DMS 273 treated with DMSO at 0.1 percent for 48 hours (cell line): Measurements from ENCODE around the gene UNC119.
A peak's percentile ranks its signal among the peaks of the same experiment; 100 is the strongest.

Experiments used
- DNase-seq: peaks from one replicate; lab custom pipeline; 2025; lab: John Stamatoyannopoulos, UW

UNC119 gene

GRCh38 chr17:28573040-28573380, 20.6 kb upstream of the UNC119 start:
- no peak for DNase-seq

- DNase-seq: no peak
Measured at GRCh38 chr17:28572259-28573039, 20.0 kb upstream of the UNC119 start.

- DNase-seq: peak; percentile 81
Measured at GRCh38 chr17:28571361-28572122, 19.1 kb upstream of the UNC119 start, which contains the start of gene PIGS. Gene PIGS, minus strand, starts transcription at chr17:28571524. Its CDS starts 28 bp downstream, at chr17:28571496.

DNA sequence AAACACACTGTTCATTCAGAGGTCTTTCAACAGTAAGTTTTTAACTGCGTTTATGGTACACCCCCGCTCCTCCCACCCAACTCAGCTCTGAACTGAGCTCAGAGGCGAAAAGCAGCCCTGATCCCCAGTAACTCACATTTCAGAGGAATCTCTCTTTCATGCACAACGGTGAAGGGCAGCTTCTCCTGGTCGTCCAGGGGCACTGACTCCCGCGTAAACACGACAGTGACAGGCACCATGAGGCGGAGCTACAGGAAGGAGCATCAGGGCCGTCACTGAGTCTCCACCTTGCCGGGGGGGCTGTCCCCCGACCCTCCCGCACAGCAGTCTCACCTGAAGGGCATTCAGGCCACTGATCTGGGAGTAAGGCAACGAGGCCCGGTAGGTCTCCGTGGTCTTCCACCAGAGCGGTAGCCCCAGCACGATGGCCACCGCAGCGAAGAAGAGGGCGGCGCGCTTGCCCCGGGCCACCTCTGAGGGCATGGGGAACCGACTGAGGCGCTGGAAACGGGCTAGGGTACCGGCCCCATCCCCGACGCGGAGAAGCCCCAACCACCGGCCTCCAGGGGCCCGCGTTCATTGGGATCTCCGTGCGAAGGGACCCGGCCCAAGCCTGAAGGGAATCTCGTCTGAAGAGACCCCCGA, 18.4 kb upstream of the UNC119 start:
- DNase-seq: no peak

DNA sequence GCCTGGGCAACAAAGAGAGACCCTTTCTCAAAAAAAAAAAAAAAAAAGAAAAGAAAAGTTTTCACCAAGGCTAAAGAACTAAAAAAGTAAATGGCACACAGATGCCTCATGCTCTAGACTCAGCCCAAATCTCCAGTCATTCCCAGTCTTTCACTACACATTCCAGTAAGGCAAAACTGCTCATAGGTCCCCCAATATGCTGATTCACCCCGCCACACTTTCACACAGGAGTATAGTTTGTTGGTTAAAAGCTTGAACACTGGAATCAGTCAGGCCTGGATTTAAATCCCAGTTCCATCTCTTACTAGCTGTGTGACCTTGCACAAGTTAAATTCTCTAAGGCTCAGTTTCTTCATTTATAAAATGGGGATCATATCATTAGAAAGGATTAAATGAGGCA, 17.0 kb upstream of the UNC119 start:
- no peak for DNase-seq

GRCh38 chr17:28567604-28568003, 15.2 kb upstream of the UNC119 start:
- no peak for DNase-seq

GRCh38 chr17:28563475-28563874, 11.1 kb upstream of the UNC119 start:
- no peak for DNase-seq

- no peak for DNase-seq
Measured at GRCh38 chr17:28555022-28555421, 2.6 kb upstream of the UNC119 start.

- no peak for DNase-seq
Measured at GRCh38 chr17:28554565-28554964, 2.1 kb upstream of the UNC119 start.

GRCh38 chr17:28553000-28553505, 629 bp upstream of the UNC119 start:
- no peak for DNase-seq

GRCh38 chr17:28551421-28552175, 826 bp downstream of the UNC119 start:
- no peak for DNase-seq

DNA sequence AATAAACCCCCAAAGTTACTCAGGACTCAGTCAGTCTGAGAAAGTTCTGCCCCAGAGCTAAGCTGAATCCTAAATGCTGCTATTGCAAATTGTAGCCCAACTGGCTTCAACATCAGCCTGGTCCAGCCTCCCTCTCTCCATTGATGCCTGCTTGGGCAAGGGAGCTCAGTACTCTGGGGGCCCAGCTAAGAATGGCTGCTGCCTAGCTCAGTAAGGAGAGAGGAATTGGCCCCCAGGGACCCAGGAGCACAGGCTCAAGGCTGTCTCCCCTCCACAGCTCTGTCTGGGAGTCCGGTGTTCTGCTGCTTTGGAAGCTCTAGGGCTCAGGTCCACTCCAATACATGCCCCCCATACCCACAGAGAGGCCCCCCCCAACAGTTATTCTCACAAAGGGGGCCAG, 1.6 kb downstream of the UNC119 start:
- DNase-seq: no peak

DNA sequence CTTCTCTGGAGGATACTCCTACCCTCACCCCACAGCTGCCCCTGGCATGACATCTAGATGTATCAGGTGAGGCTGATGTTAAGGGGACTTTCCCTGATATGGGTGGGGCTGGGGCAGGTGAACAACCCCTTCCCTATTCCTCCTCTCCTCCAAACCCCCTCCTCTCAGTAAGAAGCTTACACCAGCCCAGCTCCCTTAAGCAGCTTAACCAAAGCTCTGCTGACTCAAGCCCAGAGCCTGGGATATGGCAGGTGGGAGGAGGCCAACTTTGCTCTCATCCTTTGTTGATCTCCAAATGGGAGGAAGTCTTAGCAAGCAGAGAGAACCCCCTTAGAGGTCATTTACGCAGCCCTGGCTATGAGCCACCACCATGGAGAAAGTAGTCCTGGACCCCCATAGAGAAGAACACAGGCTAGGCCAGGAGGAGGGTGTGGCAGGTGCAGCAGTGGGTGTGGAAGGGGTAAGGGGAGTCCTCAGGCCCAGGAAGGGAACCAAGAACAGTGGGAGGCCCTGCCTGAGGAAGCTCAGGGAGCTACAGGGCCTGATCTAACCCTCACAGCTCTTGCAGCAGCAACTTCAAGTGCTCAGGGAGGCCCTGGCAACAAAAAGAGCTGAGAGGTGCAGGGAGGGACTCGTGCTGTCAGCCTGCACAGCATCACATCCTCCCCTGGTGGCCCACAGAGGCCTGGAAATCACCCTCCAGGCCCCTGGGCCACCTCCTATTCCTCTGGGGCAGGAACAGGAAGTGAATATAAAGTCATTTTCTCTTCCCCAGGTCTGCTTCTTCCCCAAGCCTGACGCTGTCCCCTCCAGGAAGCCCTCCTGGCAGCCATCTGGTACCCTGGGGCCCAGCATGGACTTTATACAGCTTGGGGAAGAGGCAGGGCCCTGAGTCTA, 2.9 kb downstream of the UNC119 start:
- no peak for DNase-seq

GRCh38 chr17:28548417-28549130, 3.9 kb downstream of the UNC119 start:
- DNase-seq: no peak

GRCh38 chr17:28547623-28548416, 4.6 kb downstream of the UNC119 start:
- DNase-seq: peak; percentile 30

DNA sequence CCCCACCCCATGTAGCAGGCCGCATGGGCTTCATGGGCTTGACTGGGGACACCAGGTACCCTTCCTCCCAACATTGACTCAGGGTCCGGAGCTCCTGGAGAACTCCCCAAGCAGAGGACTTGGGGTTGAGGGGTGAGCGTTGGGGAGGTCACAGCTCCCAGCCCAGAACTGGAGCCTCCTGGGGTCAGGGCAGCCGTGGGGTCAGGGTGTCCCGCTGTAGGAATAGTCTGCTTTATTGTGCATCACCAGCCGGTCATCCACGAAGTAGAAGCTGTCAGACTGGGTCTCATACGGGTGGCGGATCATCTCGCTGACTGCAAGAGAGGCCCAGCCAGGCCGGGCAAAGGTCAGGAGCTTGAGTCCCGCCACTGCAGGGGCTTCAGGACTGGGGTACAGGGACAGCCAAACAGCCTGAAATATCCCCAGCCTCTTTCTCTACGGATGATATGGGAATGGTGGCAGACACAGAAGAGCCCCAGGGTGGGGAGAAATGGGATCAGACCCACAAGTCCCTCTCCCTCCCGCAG, 5.3 kb downstream of the UNC119 start:
- DNase-seq: no peak

DNA sequence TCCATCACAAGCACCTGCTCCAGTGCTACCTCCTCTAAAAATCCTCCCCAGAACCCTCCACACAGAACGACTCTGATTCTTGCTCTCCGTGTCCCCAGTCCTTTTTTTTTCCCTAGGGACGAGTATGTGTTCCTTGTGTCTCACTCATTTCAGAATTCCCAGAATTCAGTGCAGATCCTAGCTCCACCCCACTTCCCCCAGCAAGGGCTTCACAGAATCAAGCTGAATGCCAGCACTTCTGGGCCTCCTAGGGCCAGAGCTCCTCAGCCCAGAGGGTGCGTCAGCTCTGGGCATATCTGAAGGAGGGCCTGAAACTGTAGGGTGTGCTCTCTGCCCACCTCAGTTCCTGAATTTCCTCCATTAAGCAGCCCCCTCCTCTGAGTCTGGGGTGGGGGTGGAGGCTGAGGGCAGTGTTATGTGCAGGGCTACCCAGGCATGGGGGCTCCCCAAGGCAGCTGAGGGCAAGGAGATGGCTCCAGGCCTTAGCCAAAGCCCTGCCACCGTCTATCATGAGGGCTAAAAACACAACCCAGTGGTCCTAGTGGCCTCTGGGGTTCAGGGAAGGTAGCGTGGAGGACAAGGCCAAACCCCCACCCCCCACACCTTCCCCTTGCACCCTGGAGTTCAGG, 6.5 kb downstream of the UNC119 start:
- no peak for DNase-seq

DNA sequence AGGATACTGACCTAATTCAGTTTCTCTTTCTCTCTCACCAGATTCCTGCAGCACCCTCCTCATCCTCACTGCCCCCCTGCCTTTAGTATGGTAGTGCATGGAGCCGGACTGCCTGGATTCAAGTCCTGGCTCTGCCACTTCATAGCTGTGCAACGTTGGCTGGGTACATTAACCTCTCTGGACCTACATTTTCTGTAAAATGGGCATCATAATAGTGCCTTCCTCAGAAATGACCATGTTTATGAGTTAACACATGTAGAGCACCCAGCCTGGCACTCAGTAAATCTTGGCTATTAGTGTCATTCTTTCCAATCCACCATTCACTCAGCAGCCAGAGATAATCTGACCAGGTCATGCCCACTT, 7.3 kb downstream of the UNC119 start:
- DNase-seq: no peak
